ENCODE measurements around the gene DYDC2. TPM values are rescaled to one million over a fixed set of nuclear protein-coding genes. Genes with fewer than 3 reads are reported as not detected.

Gene DYDC2
- total and polyA plus RNA-seq, 4 donors = 0.14 to 2.0 (median 0.25) TPM

DNA sequence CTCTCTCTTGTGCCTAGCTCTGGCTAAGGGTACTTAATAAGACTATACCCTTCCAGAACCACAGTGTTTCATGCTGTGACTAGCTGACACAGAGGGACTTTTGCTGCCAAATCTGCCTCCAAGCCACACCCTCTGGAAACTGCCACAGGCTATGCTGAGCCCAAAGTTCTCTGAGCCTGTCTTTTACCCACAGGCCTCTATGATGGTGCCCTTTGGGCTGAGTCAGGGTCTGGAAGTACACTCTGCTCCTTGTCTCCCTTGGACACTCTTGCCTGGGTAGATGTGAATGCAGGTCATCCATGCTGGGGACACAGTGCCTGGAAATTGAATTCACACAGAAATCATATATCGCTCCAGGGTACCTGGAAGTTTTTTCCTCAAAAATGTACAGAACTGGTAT, 22.6 kb upstream of the DYDC2 start:
- Histone ChIP-seq H3K36me3 (ENCODE audit: control insufficient read depth in 4 of 4, insufficient read depth in 3 of 4, low read depth in 1 of 4, low read length in 3 of 4) (no peaks in the 10 kb centered on the region), H3K4me3 (ENCODE audit: low read depth in 1 of 3, low read length in 3 of 3) (no peak overlapping the region), H3K27ac (ENCODE audit: low read depth in 1 of 2, low read length in 2 of 2) (no peak overlapping the region), H3K27me3 (ENCODE audit: control insufficient read depth in 4 of 4, insufficient read depth in 4 of 4, low read length in 3 of 4) (no peaks in the 10 kb centered on the region), H3K9ac (ENCODE audit: low read depth in 1 of 2, low read length in 2 of 2) (no peak overlapping the region), H3K4me1 (ENCODE audit: control insufficient read depth in 4 of 4, insufficient read depth in 4 of 4, low read length in 3 of 4) (peaks cover 0 to 10% (median 5%) of the 10 kb centered on the region in 4 donors), H3K9me3 (ENCODE audit: control insufficient read depth in 4 of 4, low read length in 3 of 4) (no peaks in the 10 kb centered on the region)
- no peak for DNase-seq (ENCODE audit: low spot score)
- peak; percentile 81 for TF ChIP-seq HNF4G (IDR thresholded peaks at IDR 0.05)
- TF ChIP-seq SP1 (IDR thresholded peaks at IDR 0.05) = peak; percentile 88
- no peak for TF ChIP-seq FOXA1 (IDR thresholded peaks at IDR 0.05)
- TF ChIP-seq MAX (IDR thresholded peaks at IDR 0.05) = peak; percentile 59
- TF ChIP-seq ZBTB33 (IDR thresholded peaks at IDR 0.05) = peak; percentile 26
- TF ChIP-seq JUND (IDR thresholded peaks at IDR 0.05) = peak; percentile 46 to 66
- TF ChIP-seq, protein P1, sequence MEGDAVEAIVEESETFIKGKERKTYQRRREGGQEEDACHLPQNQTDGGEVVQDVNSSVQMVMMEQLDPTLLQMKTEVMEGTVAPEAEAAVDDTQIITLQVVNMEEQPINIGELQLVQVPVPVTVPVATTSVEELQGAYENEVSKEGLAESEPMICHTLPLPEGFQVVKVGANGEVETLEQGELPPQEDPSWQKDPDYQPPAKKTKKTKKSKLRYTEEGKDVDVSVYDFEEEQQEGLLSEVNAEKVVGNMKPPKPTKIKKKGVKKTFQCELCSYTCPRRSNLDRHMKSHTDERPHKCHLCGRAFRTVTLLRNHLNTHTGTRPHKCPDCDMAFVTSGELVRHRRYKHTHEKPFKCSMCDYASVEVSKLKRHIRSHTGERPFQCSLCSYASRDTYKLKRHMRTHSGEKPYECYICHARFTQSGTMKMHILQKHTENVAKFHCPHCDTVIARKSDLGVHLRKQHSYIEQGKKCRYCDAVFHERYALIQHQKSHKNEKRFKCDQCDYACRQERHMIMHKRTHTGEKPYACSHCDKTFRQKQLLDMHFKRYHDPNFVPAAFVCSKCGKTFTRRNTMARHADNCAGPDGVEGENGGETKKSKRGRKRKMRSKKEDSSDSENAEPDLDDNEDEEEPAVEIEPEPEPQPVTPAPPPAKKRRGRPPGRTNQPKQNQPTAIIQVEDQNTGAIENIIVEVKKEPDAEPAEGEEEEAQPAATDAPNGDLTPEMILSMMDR (IDR thresholded peaks at IDR 0.05; ENCODE audit: low read depth, low read length, missing input control) = no peak
- TF ChIP-seq GABPA (IDR thresholded peaks at IDR 0.05 in 1 of 2, conservative IDR thresholded peaks at IDR 0.05 in 1 of 2) = no peak
- TF ChIP-seq TAF1 (conservative IDR thresholded peaks at IDR 0.05) = peak; percentile 68
- peak; percentile 71 for TF ChIP-seq YY1 (IDR thresholded peaks at IDR 0.05)
- TF ChIP-seq ATF3 (IDR thresholded peaks at IDR 0.05) = no peak
- peak in 1 of 2 donors; percentile 63 for TF ChIP-seq RAD21 (IDR thresholded peaks at IDR 0.05)
- peak; percentile 92 to 93 for TF ChIP-seq HNF4A (conservative IDR thresholded peaks at IDR 0.05)
- TF ChIP-seq RXRA (IDR thresholded peaks at IDR 0.05) = peak; percentile 73 to 74
- no peak for TF ChIP-seq FOXA2 (IDR thresholded peaks at IDR 0.05)
- TF ChIP-seq EGR1 (IDR thresholded peaks at IDR 0.05; ENCODE audit: low read depth in 2 of 2) = no peak
- no peak for TF ChIP-seq NR2F2 (IDR thresholded peaks at IDR 0.05)
- TF ChIP-seq REST (IDR thresholded peaks at IDR 0.05) = no peak
- 96% methylated on average over 1 of the region's 1 CpG for WGBS
